H9 (cell line): ENCODE data around the gene GDF3. TPM values are rescaled to one million over a fixed set of nuclear protein-coding genes. Genes with fewer than 3 reads are reported as not detected.

Experiments used
- DNase-seq: peaks from one replicate; pipeline ENCODE4 v3.0.0-alpha.2; 2017
- H2AFZ ChIP-seq: one replicate; pipeline ENCODE4 v1.6.1; 2013; ENCODE audit warnings: mild to moderate bottlenecking, low read length, control low read depth, moderate library complexity
- H2AK5ac ChIP-seq: 2 replicates; pipeline ENCODE4 v1.6.1; 2013; ENCODE audit warnings: low read length, control low read depth, mixed read lengths; ENCODE audit not compliant: insufficient read length
- H2BK120ac ChIP-seq: one replicate; pipeline ENCODE4 v1.6.1; 2013; ENCODE audit warnings: low read depth, mild to moderate bottlenecking, low read length, control low read depth, inconsistent platforms; ENCODE audit not compliant: poor library complexity, severe bottlenecking
- H2BK12ac ChIP-seq: 2 replicates; pipeline ENCODE4 v1.6.1; 2013; ENCODE audit warnings: low read length, control low read depth, mixed read lengths, low read depth; ENCODE audit not compliant: insufficient read length
- H2BK15ac ChIP-seq: 2 replicates; pipeline ENCODE4 v1.6.1; 2013; ENCODE audit warnings: low read depth, low read length, control low read depth
- H2BK20ac ChIP-seq: one replicate; pipeline ENCODE4 v1.6.1; 2013; ENCODE audit warnings: low read depth, mild to moderate bottlenecking, low read length, control low read depth, inconsistent platforms; ENCODE audit not compliant: poor library complexity, severe bottlenecking
- H2BK5ac ChIP-seq: 2 replicates; pipeline ENCODE4 v1.6.1; 2013; ENCODE audit warnings: low read length, control low read depth, mixed read lengths; ENCODE audit not compliant: insufficient read length
- H3K14ac ChIP-seq: 2 replicates; pipeline ENCODE4 v1.6.1; 2013; ENCODE audit warnings: low read length, control low read depth; ENCODE audit not compliant: insufficient read depth
- H3K18ac ChIP-seq: 2 replicates; pipeline ENCODE4 v1.6.1; 2013; ENCODE audit warnings: low read depth, mild to moderate bottlenecking, mixed read lengths, low read length, control low read depth; ENCODE audit not compliant: insufficient read length
- H3K23ac ChIP-seq: 2 replicates; pipeline ENCODE4 v1.6.1; 2013; ENCODE audit warnings: low read length, control low read depth, mixed read lengths, low read depth; ENCODE audit not compliant: insufficient read length
- H3K23me2 ChIP-seq: 2 replicates; pipeline ENCODE4 v1.6.1; 2013; ENCODE audit warnings: low read depth, mild to moderate bottlenecking, mixed read lengths, low read length, control low read depth; ENCODE audit not compliant: insufficient read length, poor library complexity, severe bottlenecking
- H3K27ac ChIP-seq: 2 replicates; pipeline ENCODE4 v1.5.1; 2013; ENCODE audit warnings: low read length, control low read depth, mixed read lengths, low read depth; ENCODE audit not compliant: insufficient read length
- H3K27me3 ChIP-seq: 2 replicates; pipeline ENCODE4 v1.6.1; 2013; ENCODE audit warnings: low read length, control low read depth, inconsistent platforms; ENCODE audit not compliant: insufficient read depth
- H3K4ac ChIP-seq: 2 replicates; pipeline ENCODE4 v1.6.1; 2013; ENCODE audit warnings: low read depth, mild to moderate bottlenecking, control low read depth, inconsistent platforms, low read length, moderate library complexity
- H3K4me1 ChIP-seq: 2 replicates; pipeline ENCODE4 v1.6.1; 2013; ENCODE audit warnings: low read length, control low read depth, inconsistent platforms; ENCODE audit not compliant: insufficient read depth
- H3K4me2 ChIP-seq: 2 replicates; pipeline ENCODE4 v1.6.1; 2013; ENCODE audit warnings: low read length, control low read depth, mixed read lengths; ENCODE audit not compliant: insufficient read length, insufficient read depth
- H3K56ac ChIP-seq: 2 replicates; pipeline ENCODE4 v1.6.1; 2013; ENCODE audit warnings: low read depth, mild to moderate bottlenecking, mixed read lengths, low read length, control low read depth; ENCODE audit not compliant: insufficient read length
- H3K79me1 ChIP-seq: 2 replicates; pipeline ENCODE4 v1.6.1; 2013; ENCODE audit warnings: low read depth, mild to moderate bottlenecking, moderate library complexity, low read length, control low read depth, inconsistent platforms; ENCODE audit not compliant: insufficient read depth, poor library complexity, severe bottlenecking
- H3K79me2 ChIP-seq: 2 replicates; pipeline ENCODE4 v1.6.1; 2013; ENCODE audit warnings: low read length, control low read depth, inconsistent platforms; ENCODE audit not compliant: insufficient read depth
- H3K9ac ChIP-seq: 2 replicates; pipeline ENCODE4 v1.6.1; 2013; ENCODE audit warnings: low read length, control low read depth, mixed read lengths; ENCODE audit not compliant: insufficient read length; ENCODE audit errors: extremely low read depth
- H3K9me3 ChIP-seq: one replicate; pipeline ENCODE4 v1.6.1; 2013; ENCODE audit warnings: low read depth, low read length, inconsistent platforms; ENCODE audit not compliant: control insufficient read depth
- H3T11ph ChIP-seq: one replicate; pipeline ENCODE4 v1.6.1; 2013; ENCODE audit warnings: mild to moderate bottlenecking, low read length, control low read depth, inconsistent platforms
- H4K20me1 ChIP-seq: one replicate; pipeline ENCODE4 v1.6.1; 2013; ENCODE audit not compliant: control insufficient read depth, insufficient read length, insufficient read depth
- H4K5ac ChIP-seq: 2 replicates; pipeline ENCODE4 v1.6.1; 2013; ENCODE audit warnings: low read depth, mild to moderate bottlenecking, mixed read lengths, low read length, control low read depth; ENCODE audit not compliant: insufficient read length
- H4K8ac ChIP-seq: replicated peaks from 2 replicates; pipeline ENCODE4 v1.6.1; 2013; ENCODE audit warnings: low read length, control low read depth, mixed read lengths, low read depth; ENCODE audit not compliant: insufficient read length
- H4K91ac ChIP-seq: 2 replicates; pipeline ENCODE4 v1.6.1; 2013; ENCODE audit warnings: low read depth, mild to moderate bottlenecking, moderate library complexity, mixed read lengths, low read length, control low read depth; ENCODE audit not compliant: insufficient read length
- H3K27ac Mint-ChIP-seq, 3 experiments: 2 replicates in 2 of 3; 3 replicates in 1 of 3; pipeline ENCODE4 v1.8.0; 2020 to 2021; ENCODE audit warnings: mixed read lengths in 3 of 3, mild to moderate bottlenecking in 1 of 3, moderate library complexity in 1 of 3
- H3K27me3 Mint-ChIP-seq: 2 replicates; pipeline ENCODE4 v1.8.0; 2021; ENCODE audit warnings: low read depth, mild to moderate bottlenecking, moderate library complexity, mixed read lengths
- H3K36me3 Mint-ChIP-seq, 3 experiments: 2 replicates in 2 of 3; 3 replicates in 1 of 3; pipeline ENCODE4 v1.8.0; 2020 to 2021; ENCODE audit warnings: low read depth in 3 of 3, mixed read lengths in 3 of 3; ENCODE audit not compliant: insufficient read depth in 1 of 3
- H3K4me1 Mint-ChIP-seq, 2 experiments: 2 replicates each; pipeline ENCODE4 v1.8.0; 2020; ENCODE audit warnings: mixed read lengths in 2 of 2
- H3K4me3 Mint-ChIP-seq, 2 experiments: 2 replicates in 1 of 2; 3 replicates in 1 of 2; pipeline ENCODE4 v1.8.0; 2020 to 2021; ENCODE audit warnings: mild to moderate bottlenecking in 2 of 2, mixed read lengths in 2 of 2, moderate library complexity in 1 of 2
- H3K9me3 Mint-ChIP-seq, 2 experiments: 2 replicates in 1 of 2; 3 replicates in 1 of 2; pipeline ENCODE4 v1.8.0; 2020; ENCODE audit warnings: mild to moderate bottlenecking in 2 of 2, mixed read lengths in 2 of 2, moderate library complexity in 1 of 2
- WGBS: extraction: QIAGEN DNeasy Blood & Tissue Kit; methylation state at CpG from one replicate; pipeline ENCODE4 v1.1.7; 2013; ENCODE audit warnings: missing lambda C conversion rate, low lambda C conversion rate, mixed read lengths; ENCODE audit not compliant: insufficient read length; ENCODE audit errors: extremely low coverage; 5-methylcytosine and 5-hydroxymethylcytosine counted together
- total RNA-seq: library from RNA; stranded (reverse); gene quantifications from 2 replicates; pipeline ENCODE4 v1.2.1, GENCODE V29; 2021
- TF ChIP-seq, protein P1 (sequence below): fragments of 200-600 bp; sonication (generic); conservative IDR thresholded peaks from 3 replicates; pipeline ENCODE4 v1.8.0; 2021; ENCODE audit warnings: antibody characterized with exemption, mild to moderate bottlenecking

Gene GDF3
- total RNA-seq, 1 experiment from 2014 or later = 9.9 TPM

DNA sequence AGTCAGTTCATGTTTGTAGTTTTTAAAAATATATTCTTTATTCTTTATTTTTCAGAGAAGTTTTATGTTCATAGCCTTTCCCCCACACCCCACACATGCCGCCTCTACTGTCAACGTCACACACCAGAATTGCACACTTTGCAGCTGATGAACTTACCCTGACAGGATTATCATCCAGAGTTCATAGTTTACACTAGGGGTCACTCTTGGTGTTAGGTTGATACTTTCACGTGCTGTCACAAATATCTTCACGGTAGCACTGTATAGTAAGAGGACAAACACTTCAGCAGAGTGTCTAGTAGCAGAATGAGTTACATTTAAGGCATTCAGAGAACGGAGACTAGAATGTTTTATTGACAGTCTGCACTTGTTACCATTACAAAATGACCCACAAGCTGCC lies 20.8 kb upstream of the GDF3 start:
- no peak overlapping the region for H2BK12ac ChIP-seq
- no peak overlapping the region for H4K8ac ChIP-seq
- H3K4ac ChIP-seq = no peak overlapping the region
- no peak overlapping the region for H3K27ac Mint-ChIP-seq
- H2BK15ac ChIP-seq = no peak overlapping the region
- H3K36me3 Mint-ChIP-seq = no peaks in the 10 kb centered on the region
- H3K4me3 Mint-ChIP-seq = no peak overlapping the region
- H2BK20ac ChIP-seq = no peak overlapping the region
- H2BK120ac ChIP-seq = no peak overlapping the region
- H3K27ac ChIP-seq = no peak overlapping the region
- no peaks in the 10 kb centered on the region for H3K27me3 Mint-ChIP-seq
- no peak overlapping the region for H4K5ac ChIP-seq
- DNase-seq = no peak
- H2AK5ac ChIP-seq = no peak overlapping the region
- peaks cover 13 to 19% of the 10 kb centered on the region in 2 experiments for H3K4me1 Mint-ChIP-seq
- no peaks in the 10 kb centered on the region for H3K27me3 ChIP-seq
- no peaks in the 10 kb centered on the region; a peak in 2 of 5 replicates for H3K9me3 Mint-ChIP-seq
- H3K23ac ChIP-seq = no peak overlapping the region
- H3K14ac ChIP-seq = no peak overlapping the region
- no peaks in the 10 kb centered on the region for H3K79me1 ChIP-seq
- H3K18ac ChIP-seq = no peak overlapping the region
- H3K4me1 ChIP-seq = no peaks in the 10 kb centered on the region
- H3K9me3 ChIP-seq = no peaks in the 10 kb centered on the region
- H4K20me1 ChIP-seq = no peaks in the 10 kb centered on the region
- no peaks in the 10 kb centered on the region for H3K23me2 ChIP-seq
- no peaks in the 10 kb centered on the region for H3K79me2 ChIP-seq
- H3K56ac ChIP-seq = no peak overlapping the region
- no peak overlapping the region for H2AFZ ChIP-seq
- no peak overlapping the region for H3K9ac ChIP-seq
- no peak overlapping the region for H3T11ph ChIP-seq
- H4K91ac ChIP-seq = no peak overlapping the region
- TF ChIP-seq, protein P1, sequence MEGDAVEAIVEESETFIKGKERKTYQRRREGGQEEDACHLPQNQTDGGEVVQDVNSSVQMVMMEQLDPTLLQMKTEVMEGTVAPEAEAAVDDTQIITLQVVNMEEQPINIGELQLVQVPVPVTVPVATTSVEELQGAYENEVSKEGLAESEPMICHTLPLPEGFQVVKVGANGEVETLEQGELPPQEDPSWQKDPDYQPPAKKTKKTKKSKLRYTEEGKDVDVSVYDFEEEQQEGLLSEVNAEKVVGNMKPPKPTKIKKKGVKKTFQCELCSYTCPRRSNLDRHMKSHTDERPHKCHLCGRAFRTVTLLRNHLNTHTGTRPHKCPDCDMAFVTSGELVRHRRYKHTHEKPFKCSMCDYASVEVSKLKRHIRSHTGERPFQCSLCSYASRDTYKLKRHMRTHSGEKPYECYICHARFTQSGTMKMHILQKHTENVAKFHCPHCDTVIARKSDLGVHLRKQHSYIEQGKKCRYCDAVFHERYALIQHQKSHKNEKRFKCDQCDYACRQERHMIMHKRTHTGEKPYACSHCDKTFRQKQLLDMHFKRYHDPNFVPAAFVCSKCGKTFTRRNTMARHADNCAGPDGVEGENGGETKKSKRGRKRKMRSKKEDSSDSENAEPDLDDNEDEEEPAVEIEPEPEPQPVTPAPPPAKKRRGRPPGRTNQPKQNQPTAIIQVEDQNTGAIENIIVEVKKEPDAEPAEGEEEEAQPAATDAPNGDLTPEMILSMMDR = peak; percentile 73
- WGBS = no CpG with 5 or more reads among the region's 5 CpGs
- H2BK5ac ChIP-seq = no peak overlapping the region
- H3K4me2 ChIP-seq = no peak overlapping the region
